Neural cell (in vitro differentiated cells): ENCODE results near the gene PEA15.

Experiments
- EP300 ChIP-seq: fragments of 450-650 bp; conservative IDR thresholded peaks from 2 replicates; pipeline ENCODE4 v1.6.1; 2014; ENCODE audit warnings: antibody characterized with exemption, mild to moderate bottlenecking, moderate library complexity; ENCODE audit not compliant: poor library complexity, severe bottlenecking
- EZH2 ChIP-seq: fragments of 200-600, 300-800 bp; shearing (Covaris generic), sonication (generic); IDR thresholded peaks from 2 replicates; pipeline ENCODE4 v1.6.1; 2014; ENCODE audit warnings: antibody characterized with exemption, low read length, borderline replicate concordance, mild to moderate bottlenecking; ENCODE audit not compliant: insufficient read depth, poor library complexity, severe bottlenecking
- TF ChIP-seq, protein P1 (sequence below): fragments of 450-650 bp; IDR thresholded peaks from 2 replicates; pipeline ENCODE4 v1.5.1; 2014; ENCODE audit warnings: antibody characterized with exemption, mild to moderate bottlenecking, moderate library complexity; ENCODE audit not compliant: poor library complexity, severe bottlenecking

- TF ChIP-seq, protein P1, sequence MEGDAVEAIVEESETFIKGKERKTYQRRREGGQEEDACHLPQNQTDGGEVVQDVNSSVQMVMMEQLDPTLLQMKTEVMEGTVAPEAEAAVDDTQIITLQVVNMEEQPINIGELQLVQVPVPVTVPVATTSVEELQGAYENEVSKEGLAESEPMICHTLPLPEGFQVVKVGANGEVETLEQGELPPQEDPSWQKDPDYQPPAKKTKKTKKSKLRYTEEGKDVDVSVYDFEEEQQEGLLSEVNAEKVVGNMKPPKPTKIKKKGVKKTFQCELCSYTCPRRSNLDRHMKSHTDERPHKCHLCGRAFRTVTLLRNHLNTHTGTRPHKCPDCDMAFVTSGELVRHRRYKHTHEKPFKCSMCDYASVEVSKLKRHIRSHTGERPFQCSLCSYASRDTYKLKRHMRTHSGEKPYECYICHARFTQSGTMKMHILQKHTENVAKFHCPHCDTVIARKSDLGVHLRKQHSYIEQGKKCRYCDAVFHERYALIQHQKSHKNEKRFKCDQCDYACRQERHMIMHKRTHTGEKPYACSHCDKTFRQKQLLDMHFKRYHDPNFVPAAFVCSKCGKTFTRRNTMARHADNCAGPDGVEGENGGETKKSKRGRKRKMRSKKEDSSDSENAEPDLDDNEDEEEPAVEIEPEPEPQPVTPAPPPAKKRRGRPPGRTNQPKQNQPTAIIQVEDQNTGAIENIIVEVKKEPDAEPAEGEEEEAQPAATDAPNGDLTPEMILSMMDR = no peak
- TF ChIP-seq EZH2 (no peak), EP300 (no peak)
Observed at GRCh38 chr1:160193832-160194736, 11.1 kb upstream of the PEA15 start.
